CD4-positive, alpha-beta memory T cell (primary cell): ENCODE results near the gene TCN1. TPM values are rescaled to one million over a fixed set of nuclear protein-coding genes. Genes with fewer than 3 reads are reported as not detected.

Source experiments
- polyA plus RNA-seq, 2 donors: library from polyadenylated mRNA; unstranded; fragments of 300-500 nt; fragmentation: Illumina TruSeq; gene quantifications; one replicate each; pipeline ENCODE4 v1.2.3, GENCODE V29; 2021
- total RNA-seq, 2 experiments: library from RNA; stranded (reverse); gene quantifications; one replicate each; pipeline ENCODE4 v1.2.3, GENCODE V29; 2021

TCN1 gene
- total and polyA plus RNA-seq, 4 experiments from 2014 or later: 0.38 to 0.42 TPM; not detected in 2

Other genes with a start within 250 kb of the TCN1 start
- gene PATL1, start 197.4 kb downstream of the TCN1 start, total RNA-seq: 10 to 100 TPM; 45.3 to 45.5 TPM
- 1 to 10 TPM; 2.6 to 8.7 TPM for gene PATL1, start 197.4 kb downstream of the TCN1 start, polyA plus RNA-seq
- gene OR10V1, start 152.6 kb downstream of the TCN1 start, total RNA-seq: not detected
- gene OR10V1, start 152.6 kb downstream of the TCN1 start, polyA plus RNA-seq: not detected
- 10 to 100 TPM; 13.6 to 15.4 TPM for gene STX3, start 111.1 kb downstream of the TCN1 start, total RNA-seq
- 1 to 10 TPM; 8.6 to 8.7 TPM for gene STX3, start 111.1 kb downstream of the TCN1 start, polyA plus RNA-seq
- 10 to 100 TPM; 33.2 to 35.9 TPM for gene MRPL16, start 55.7 kb downstream of the TCN1 start, total RNA-seq
- gene MRPL16, start 55.7 kb downstream of the TCN1 start, polyA plus RNA-seq: 10 to 100 TPM; 85.6 to 92.2 TPM
- gene CBLIF, start 21.0 kb downstream of the TCN1 start, total RNA-seq: not detected
- gene CBLIF, start 21.0 kb downstream of the TCN1 start, polyA plus RNA-seq: not detected
- gene OOSP3, start 12.3 kb upstream of the TCN1 start, total RNA-seq: not detected
- gene OOSP3, start 12.3 kb upstream of the TCN1 start, polyA plus RNA-seq: not detected
- gene OOSP1, start 71.9 kb upstream of the TCN1 start, total RNA-seq: not detected
- gene OOSP1, start 71.9 kb upstream of the TCN1 start, polyA plus RNA-seq: not detected
- not detected for gene OOSP4A, start 97.5 kb upstream of the TCN1 start, total RNA-seq
- not detected for gene OOSP4A, start 97.5 kb upstream of the TCN1 start, polyA plus RNA-seq
- not detected for gene OOSP4B, start 150.7 kb upstream of the TCN1 start, total RNA-seq
- not detected for gene OOSP4B, start 150.7 kb upstream of the TCN1 start, polyA plus RNA-seq
- gene OOSP2, start 173.9 kb upstream of the TCN1 start, total RNA-seq: not detected
- gene OOSP2, start 173.9 kb upstream of the TCN1 start, polyA plus RNA-seq: not detected
- not detected for gene MS4A3, start 190.2 kb upstream of the TCN1 start, total RNA-seq
- gene MS4A3, start 190.2 kb upstream of the TCN1 start, polyA plus RNA-seq: under 1 TPM in 1 of 2 donors, not detected in 1; 0.37 TPM
- gene MS4A2, start 222.2 kb upstream of the TCN1 start, total RNA-seq: not detected
- gene MS4A2, start 222.2 kb upstream of the TCN1 start, polyA plus RNA-seq: not detected